Activated T-cell treated with anti-CD3 and anti-CD28 coated beads, Interleukin-2, amount 50 U/mL, for 72 hours (primary cell): ENCODE results near the gene MMP25. TPM values are rescaled to one million over a fixed set of nuclear protein-coding genes. Genes with fewer than 3 reads are reported as not detected.

ENCODE experiments used
- ATAC-seq, 2 donors: fragments of 150-1000 bp; cut with Tn5 transposase; replicated peaks in 1 of 2; 2 replicates each; pipeline ENCODE4 v1.10.0; 2021; ENCODE audit warnings: moderate library complexity in 2 of 2, mild to moderate bottlenecking in 1 of 2
- DNase-seq, 2 donors: peaks; one replicate each; pipeline ENCODE4 v3.0.0; 2021 to 2022; ENCODE audit warnings: mixed read lengths in 1 of 2
- H3K27ac Mint-ChIP-seq: one replicate; pipeline ENCODE4 v1.8.0; 2022; ENCODE audit warnings: mild to moderate bottlenecking, moderate library complexity, mixed read lengths
- H3K27me3 Mint-ChIP-seq: one replicate; pipeline ENCODE4 v1.8.0; 2022; ENCODE audit warnings: low read depth, mixed read lengths
- H3K36me3 Mint-ChIP-seq, 2 donors: one replicate each; pipeline ENCODE4 v1.8.0; 2022; ENCODE audit warnings: mixed read lengths in 2 of 2, mild to moderate bottlenecking in 1 of 2; ENCODE audit not compliant: insufficient read depth in 2 of 2
- H3K4me1 Mint-ChIP-seq: one replicate; pipeline ENCODE4 v1.8.0; 2022; ENCODE audit warnings: low read depth, mixed read lengths
- H3K4me3 Mint-ChIP-seq, 2 donors: one replicate each; pipeline ENCODE4 v1.8.0; 2022; ENCODE audit warnings: mild to moderate bottlenecking in 2 of 2, mixed read lengths in 2 of 2, moderate library complexity in 2 of 2
- H3K9me3 Mint-ChIP-seq, 2 donors: one replicate each; pipeline ENCODE4 v1.8.0; 2022; ENCODE audit warnings: mixed read lengths in 2 of 2
- total RNA-seq, 2 donors: library from RNA; stranded (reverse); gene quantifications; one replicate each; pipeline ENCODE4 v1.2.3, GENCODE V29; 2022

MMP25 gene
- total RNA-seq, 2 donors from 2014 or later = 2.3 to 5.2 TPM

GRCh38 chr16:3021449-3022207, 24.7 kb upstream of the MMP25 start:
- Mint-ChIP-seq H3K9me3 (no peaks in the 10 kb centered on the region), H3K4me1 (peaks cover 68% of the 10 kb centered on the region), H3K4me3 (peak overlapping the region; percentile 83 to 85), H3K36me3 (peaks cover 0 to 4% of the 10 kb centered on the region in 2 donors), H3K27ac (peak overlapping the region; percentile 68), H3K27me3 (peaks cover 17% of the 10 kb centered on the region)
- ATAC-seq = peak; percentile 37 to 44
- peak; percentile 84 to 87 for DNase-seq

GRCh38 chr16:3022208-3022683, 24.1 kb upstream of the MMP25 start:
- H3K36me3 Mint-ChIP-seq = peaks cover 0 to 5% of the 10 kb centered on the region in 2 donors
- DNase-seq = peak; percentile 91 to 94
- H3K4me3 Mint-ChIP-seq = peak overlapping the region; percentile 83 to 85
- H3K27me3 Mint-ChIP-seq = peaks cover 17% of the 10 kb centered on the region
- peak overlapping the region; percentile 87 for H3K27ac Mint-ChIP-seq
- H3K9me3 Mint-ChIP-seq = no peaks in the 10 kb centered on the region
- ATAC-seq = peak; percentile 39 to 46
- peaks cover 68% of the 10 kb centered on the region for H3K4me1 Mint-ChIP-seq

GRCh38 chr16:3022684-3023414, 23.5 kb upstream of the MMP25 start:
- DNase-seq = peak in 1 of 2 donors; percentile 31
- Mint-ChIP-seq H3K4me3 (peak overlapping the region; percentile 83 to 85), H3K9me3 (no peaks in the 10 kb centered on the region), H3K36me3 (peaks cover 0 to 5% of the 10 kb centered on the region in 2 donors), H3K4me1 (peaks cover 68% of the 10 kb centered on the region), H3K27ac (peak overlapping the region; percentile 87), H3K27me3 (peaks cover 17% of the 10 kb centered on the region)
- no peak for ATAC-seq

GRCh38 chr16:3023415-3023668, 23.0 kb upstream of the MMP25 start:
- peak in 1 of 2 donors; percentile 40 for DNase-seq
- H3K9me3 Mint-ChIP-seq = no peaks in the 10 kb centered on the region
- ATAC-seq = no peak

DNA sequence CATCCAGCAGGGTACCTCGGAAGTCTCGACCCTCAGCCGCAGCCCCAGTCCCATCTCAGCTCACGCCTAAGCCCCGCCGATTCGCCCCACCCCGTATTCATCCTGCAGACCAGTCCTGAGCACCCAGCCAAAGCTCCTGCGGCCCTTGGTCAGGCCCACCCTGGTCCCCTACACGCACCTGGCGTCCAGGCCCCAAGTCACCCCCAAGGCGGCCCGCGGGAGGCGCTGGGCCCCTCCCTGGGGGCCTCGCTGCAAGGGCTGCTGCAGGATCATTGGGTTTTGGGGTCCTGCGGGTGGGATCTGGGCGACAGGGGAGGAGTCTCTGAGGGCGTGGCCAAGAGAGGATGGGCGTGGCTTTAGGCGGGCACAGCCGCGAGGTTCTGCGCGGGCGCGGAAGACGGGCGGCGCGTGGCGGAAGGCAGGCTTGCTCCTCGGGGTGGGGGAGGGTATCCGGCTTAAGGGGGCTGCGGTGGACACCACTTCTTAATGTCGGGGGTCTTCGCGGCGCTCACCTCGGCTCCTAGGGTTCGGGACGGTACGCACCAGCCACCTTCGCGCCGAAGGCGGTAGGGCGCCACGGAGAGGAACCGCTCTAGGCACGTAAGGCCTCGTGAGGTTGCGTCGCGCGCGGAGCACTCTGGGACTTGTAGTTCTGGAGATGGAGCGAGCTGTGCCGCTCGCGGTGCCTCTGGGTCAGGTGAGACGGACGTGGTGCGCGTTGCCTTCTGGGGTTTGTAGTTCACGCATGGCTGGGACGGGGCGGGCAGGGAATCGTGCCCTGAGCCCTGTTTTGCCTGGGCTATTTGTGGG, 22.5 kb upstream of the MMP25 start, which contains the start of the genes HCFC1R1 and THOC6:
Gene HCFC1R1 (minus strand): TSS at position 274 of the 810 bp plus-strand sequence. CDS start 1 bp downstream, at position 273.
Gene THOC6 (plus strand): TSS at position 367 of the 810 bp plus-strand sequence. CDS start 292 bp downstream, at position 659.
- peak; percentile 76 to 77 for ATAC-seq
- Mint-ChIP-seq H3K27ac (peak within 1 kb of the TSS; percentile 88), H3K36me3 (peaks cover 0 to 5% of the 10 kb centered on the region in 2 donors), H3K4me3 (peak within 1 kb of the TSS; percentile 83 to 85), H3K9me3 (no peaks in the 10 kb centered on the region), H3K4me1 (peaks cover 66% of the 10 kb centered on the region), H3K27me3 (peaks cover 17% of the 10 kb centered on the region)
- DNase-seq = peak; percentile 95 to 97

More at GRCh38 chr16:3023415-3023668, 23.0 kb upstream of the MMP25 start:
- Mint-ChIP-seq H3K36me3 (peaks cover 0 to 5% of the 10 kb centered on the region in 2 donors), H3K27me3 (peaks cover 17% of the 10 kb centered on the region), H3K4me3 (peak overlapping the region; percentile 83 to 85), H3K4me1 (peaks cover 67% of the 10 kb centered on the region), H3K27ac (peak overlapping the region; percentile 71)

GRCh38 chr16:3025032-3026002, 21.0 kb upstream of the MMP25 start:
- DNase-seq (no peak), ATAC-seq (no peak)
- H3K27me3 Mint-ChIP-seq = peaks cover 18% of the 10 kb centered on the region
- H3K27ac Mint-ChIP-seq = no peak overlapping the region
- H3K9me3 Mint-ChIP-seq = no peaks in the 10 kb centered on the region
- peaks cover 0 to 5% of the 10 kb centered on the region in 2 donors for H3K36me3 Mint-ChIP-seq
- H3K4me1 Mint-ChIP-seq = peaks cover 66% of the 10 kb centered on the region
- peak overlapping the region; percentile 45 to 85 for H3K4me3 Mint-ChIP-seq

- Mint-ChIP-seq H3K27me3 (peaks cover 24% of the 10 kb centered on the region), H3K36me3 (peaks cover 0 to 5% of the 10 kb centered on the region in 2 donors), H3K4me1 (peaks cover 62% of the 10 kb centered on the region), H3K27ac (no peak overlapping the region), H3K4me3 (no peak overlapping the region), H3K9me3 (no peaks in the 10 kb centered on the region)
- DNase-seq (no peak), ATAC-seq (no peak)
Observed at GRCh38 chr16:3026003-3026378, 20.4 kb upstream of the MMP25 start.

GRCh38 chr16:3026609-3027488, 19.5 kb upstream of the MMP25 start:
- H3K36me3 Mint-ChIP-seq = peaks cover 0 to 5% of the 10 kb centered on the region in 2 donors
- H3K4me1 Mint-ChIP-seq = peaks cover 54% of the 10 kb centered on the region
- H3K4me3 Mint-ChIP-seq = no peak overlapping the region
- DNase-seq (no peak), ATAC-seq (no peak)
- no peak overlapping the region for H3K27ac Mint-ChIP-seq
- peaks cover 29% of the 10 kb centered on the region for H3K27me3 Mint-ChIP-seq
- H3K9me3 Mint-ChIP-seq = no peaks in the 10 kb centered on the region

DNA sequence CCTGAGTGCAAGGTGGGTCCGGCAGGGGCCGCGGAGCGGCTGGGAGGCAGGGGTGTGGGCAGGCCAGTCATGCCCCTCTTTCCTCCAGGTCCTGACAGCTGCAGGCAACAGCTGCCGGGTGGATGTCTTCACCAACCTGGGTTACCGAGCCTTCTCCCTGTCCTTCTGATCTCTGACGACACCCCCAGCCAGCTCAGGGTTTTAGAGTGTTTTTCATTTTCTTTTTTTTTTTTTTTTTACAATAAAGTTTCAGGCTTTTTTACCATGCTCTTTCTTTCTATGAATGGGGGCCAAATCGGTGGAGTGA, 18.9 kb upstream of the MMP25 start:
- no peak for ATAC-seq
- H3K4me3 Mint-ChIP-seq = peak overlapping the region in 1 of 2 donors; percentile 69
- no peak for DNase-seq
- no peaks in the 10 kb centered on the region for H3K9me3 Mint-ChIP-seq
- peaks cover 51% of the 10 kb centered on the region for H3K4me1 Mint-ChIP-seq
- peaks cover 0 to 5% of the 10 kb centered on the region in 2 donors for H3K36me3 Mint-ChIP-seq
- H3K27me3 Mint-ChIP-seq = peaks cover 35% of the 10 kb centered on the region
- H3K27ac Mint-ChIP-seq = no peak overlapping the region

- ATAC-seq = peak; percentile 38 to 47
- H3K36me3 Mint-ChIP-seq = peaks cover 0 to 5% of the 10 kb centered on the region in 2 donors
- H3K27ac Mint-ChIP-seq = no peak overlapping the region
- H3K9me3 Mint-ChIP-seq = no peaks in the 10 kb centered on the region
- peak overlapping the region; percentile 60 to 69 for H3K4me3 Mint-ChIP-seq
- peaks cover 42% of the 10 kb centered on the region for H3K27me3 Mint-ChIP-seq
- DNase-seq = peak; percentile 88 to 89
- H3K4me1 Mint-ChIP-seq = peaks cover 48% of the 10 kb centered on the region
Observed at GRCh38 chr16:3027983-3028715, 18.2 kb upstream of the MMP25 start.
